Left lung (tissue), 10 donors: ENCODE results near the gene VTCN1. TPM values are rescaled to one million over a fixed set of nuclear protein-coding genes. Genes with fewer than 3 reads are reported as not detected.
A peak's percentile ranks its signal among the peaks of the same experiment; 100 is the strongest.

Source experiments
- ATAC-seq: fragments of 200-7000 bp; cut with Tn5 transposase; one replicate; pipeline ENCODE4 v1.9.1; 2020; ENCODE audit warnings: moderate library complexity
- DNase-seq, 4 donors: peaks; one replicate each; pipeline ENCODE4 v3.0.0-alpha.2; 2013 to 2020
- H3K27ac ChIP-seq, 2 donors: fragments of 200-600 bp; sonication (generic) in 1 of 2; one replicate each; pipeline versions ENCODE4 v1.5.0 to v1.8.0; 2020 to 2021
- H3K27me3 ChIP-seq, 2 donors: fragments of 200-600 bp; sonication (generic) in 1 of 2; one replicate each; pipeline versions ENCODE4 v1.5.0 to v1.8.0; 2020 to 2021
- H3K36me3 ChIP-seq, 2 donors: fragments of 200-600 bp; sonication (generic) in 1 of 2; one replicate each; pipeline versions ENCODE4 v1.5.0 to v1.8.0; 2020 to 2021
- H3K4me1 ChIP-seq, 2 donors: fragments of 200-600 bp; one replicate each; pipeline ENCODE4 v1.8.0; 2021
- H3K4me3 ChIP-seq, 2 donors: fragments of 200-600 bp; sonication (generic) in 1 of 2; one replicate each; pipeline versions ENCODE4 v1.5.0 to v1.8.0; 2020 to 2021; ENCODE audit warnings: mild to moderate bottlenecking in 1 of 2
- H3K9me3 ChIP-seq, 2 donors: fragments of 200-600 bp; sonication (generic) in 1 of 2; one replicate each; pipeline versions ENCODE4 v1.5.0 to v1.8.0; 2020 to 2021
- CTCF ChIP-seq, 2 donors: fragments of 200-600 bp; sonication (generic) in 1 of 2; IDR thresholded peaks; one replicate each; pipeline versions ENCODE4 v1.5.0 to v1.8.0; 2021; ENCODE audit warnings: antibody characterized with exemption in 2 of 2
- intact Hi-C, 2 donors: fragments of 100-400 bp; cut with DNase I; formaldehyde crosslinking; loops; one replicate each; pipeline versions ENCODE4 v1.11.2 to v1.14.2; 2022
- microRNA-seq, 2 donors: library from miRNA; unstranded; fragments of <30 nt; microRNA quantifications; one replicate each; pipeline ENCODE4, GENCODE V29; 2019
- polyA plus RNA-seq, 6 donors: library from polyadenylated mRNA; unstranded; fragments of 120-200 nt; gene quantifications; one replicate each; pipeline ENCODE4 v1.2.1, GENCODE V29; 2013; ENCODE audit not compliant: insufficient read length in 6 of 6
- total RNA-seq, 2 donors: library from RNA; stranded (reverse); fragmentation: NEBNext Ultra II Directional; extraction: Animal tissue kit (Norgen Biotek cat#: 25700); gene quantifications; one replicate each; pipeline ENCODE4 v1.2.1, GENCODE V29; 2021
- donor health status: DM: no; HTN: yes; CAD: no.
- donor health status: DM: no; HTN: no; CAD: no.

Gene VTCN1
- total and polyA plus RNA-seq, 8 donors = 0.31 to 0.87 (median 0.54) TPM; not detected in 1

- Histone ChIP-seq H3K36me3 (peaks cover 0 to 80% of the 10 kb centered on the region in 2 donors), H3K4me1 (peaks cover 4 to 8% of the 10 kb centered on the region in 2 donors), H3K27ac (no peak overlapping the region), H3K9me3 (no peaks in the 10 kb centered on the region), H3K27me3 (no peaks in the 10 kb centered on the region), H3K4me3 (no peak overlapping the region)
- intact Hi-C loops = no loop called here
- DNase-seq (no peak), ATAC-seq (no peak)
- no peak for TF ChIP-seq CTCF (IDR thresholded peaks at IDR 0.05)
These were observed 113.7 kb downstream of the VTCN1 start for GRCh38 chr1:117096951-117097408.

- H3K36me3 ChIP-seq = peaks cover 0 to 87% of the 10 kb centered on the region in 2 donors
These were observed 115.7 kb downstream of the VTCN1 start for GRCh38 chr1:117094841-117095604.

DNA sequence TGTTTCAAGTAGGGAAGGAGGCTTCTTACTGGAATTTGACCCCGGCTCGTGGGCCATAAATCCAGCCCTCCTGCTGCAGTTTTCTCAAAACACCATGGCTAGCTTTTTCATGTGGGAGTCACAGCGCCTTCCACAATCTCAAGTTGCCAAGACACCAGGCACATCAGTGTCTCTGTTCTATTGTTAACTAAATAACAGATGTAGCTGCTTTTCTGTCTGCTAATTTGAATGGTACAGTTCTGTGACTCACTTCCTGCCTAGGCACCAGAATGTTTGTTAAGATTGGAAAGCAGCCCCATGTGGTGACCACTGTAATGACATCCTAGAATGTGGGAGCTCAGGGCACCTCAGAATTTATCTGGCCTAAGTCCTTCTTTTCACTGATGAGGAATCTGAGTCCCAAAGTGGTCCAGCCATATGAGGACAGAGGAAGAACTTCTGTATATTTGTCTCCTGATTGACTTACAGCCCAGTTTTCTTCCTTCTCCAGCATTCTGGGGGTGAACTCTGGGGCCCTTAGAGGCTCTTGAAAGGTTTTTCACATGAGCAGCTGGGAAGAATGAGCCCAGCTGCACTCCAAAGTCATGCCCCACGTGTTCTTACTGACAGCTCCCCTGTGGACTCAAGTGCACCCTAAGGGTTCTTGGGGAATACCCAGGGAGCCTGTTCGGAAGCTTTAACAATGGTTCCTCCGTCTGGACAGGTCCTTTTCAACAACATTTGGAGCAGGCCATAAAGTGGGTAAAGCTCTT, 116.7 kb downstream of the VTCN1 start:
- no peaks in the 10 kb centered on the region for H3K27me3 ChIP-seq
- DNase-seq (no peak), ATAC-seq (peak; percentile 72)
- peaks cover 0 to 92% of the 10 kb centered on the region in 2 donors for H3K36me3 ChIP-seq
- H3K4me1 ChIP-seq = peaks cover 4 to 8% of the 10 kb centered on the region in 2 donors
- intact Hi-C loops = no loop called here
- peak in 1 of 2 donors; percentile 11 for TF ChIP-seq CTCF (IDR thresholded peaks at IDR 0.05)
- no peak overlapping the region for H3K27ac ChIP-seq
- no peak overlapping the region for H3K4me3 ChIP-seq
- H3K9me3 ChIP-seq = no peaks in the 10 kb centered on the region

More at GRCh38 chr1:117094841-117095604, 115.7 kb downstream of the VTCN1 start:
- Histone ChIP-seq H3K27ac (no peak overlapping the region), H3K9me3 (no peaks in the 10 kb centered on the region), H3K27me3 (no peaks in the 10 kb centered on the region), H3K4me3 (no peak overlapping the region), H3K4me1 (peaks cover 4 to 8% of the 10 kb centered on the region in 2 donors)
- TF ChIP-seq CTCF (IDR thresholded peaks at IDR 0.05) = no peak
- intact Hi-C loops = no loop called here
- no peak for ATAC-seq
- no peak for DNase-seq

Small RNAs within 50 kb of the gene (microRNA-seq; reads per million reads assigned to microRNA genes)
- 12.4 to 13.7 reads per million in 2 donors for gene MIR942

Other genes starting within 250 kb of the VTCN1 start
- gene CD101, start 209.2 kb downstream of the VTCN1 start, total RNA-seq = 1 to 10 TPM; 2.7 to 8.3 TPM
- 1 to 10 TPM; 1.7 to 2.5 (median 2.4) TPM for gene CD101, start 209.2 kb downstream of the VTCN1 start, polyA plus RNA-seq
- 10 to 100 TPM; 21.0 to 21.1 TPM for gene TTF2, start 150.6 kb downstream of the VTCN1 start, total RNA-seq
- gene TTF2, start 150.6 kb downstream of the VTCN1 start, polyA plus RNA-seq = 10 to 100 TPM; 22.4 to 30.7 (median 25.3) TPM
- gene TRIM45, start 89.2 kb downstream of the VTCN1 start, total RNA-seq = 1 to 10 TPM; 2.6 to 5.1 TPM
- gene TRIM45, start 89.2 kb downstream of the VTCN1 start, polyA plus RNA-seq = 10 to 100 TPM; 16.0 to 18.9 (median 18.0) TPM
- 10 to 100 TPM; 42.4 to 49.4 TPM for gene MAN1A2, start 156.5 kb upstream of the VTCN1 start, total RNA-seq
- gene MAN1A2, start 156.5 kb upstream of the VTCN1 start, polyA plus RNA-seq = 10 to 100 TPM; 31.8 to 38.5 (median 33.6) TPM